K562 (cell line): ENCODE results near the gene ARHGAP8. TPM values are rescaled to one million over a fixed set of nuclear protein-coding genes. Genes with fewer than 3 reads are reported as not detected.

Experiments
- ATAC-seq: fragments of 200-7000 bp; cut with Tn5 transposase; 3 replicates; pipeline ENCODE4 v1.9.1; 2020; ENCODE audit warnings: moderate library complexity
- BruUV-seq: library from RNA; stranded (reverse); fragments of 400-500 nt; replicated peaks from 2 replicates; lab custom pipeline; 2021; lab: Mats Ljungman, UMichigan
- CTCF ChIA-PET: fragments of 300-600 bp; formaldehyde crosslinking; extraction: SDS; loops from one replicate; lab custom pipeline; 2021; ENCODE audit warnings: low intra/inter-chr PET ratio; lab: Yijun Ruan, JAX
- POLR2A ChIA-PET: fragments of 300-600, 350-650 bp; sonication (Branson Sonifier 250); formaldehyde crosslinking; extraction: SDS; loops from one replicate; lab custom pipeline; 2021; ENCODE audit warnings: antibody characterized with exemption, inconsistent platforms; lab: Yijun Ruan, JAX
- DNase-seq, 4 experiments: peaks; one replicate each; pipeline versions ENCODE4 v3.0.0 to v3.0.0-alpha.2; 2011 to 2018; ENCODE audit warnings: low spot score in 3 of 4, mixed read lengths in 3 of 4; ENCODE audit errors: extremely low read depth in 1 of 4
- FAIRE-seq: peaks from 2 replicates; lab custom pipeline; 2011; peaks lifted over from hg19 to GRCh38; lab: Jason Lieb, UNC
- H2AFZ ChIP-seq: 2 replicates; pipeline ENCODE4 v1.6.0; 2011; ENCODE audit warnings: low read depth, low read length, control low read depth, inconsistent platforms
- H3K27ac ChIP-seq: fragments of 200-600 bp; 3 replicates; pipeline ENCODE4 v1.8.0; 2011; ENCODE audit warnings: low read depth, mild to moderate bottlenecking, control low read depth, inconsistent platforms, low read length, moderate library complexity, mixed read lengths; ENCODE audit errors: extremely low read depth
- H3K27me3 ChIP-seq, 2 experiments: fragments of 300-600 bp in 1 of 2; 2 replicates in 1 of 2; 3 replicates in 1 of 2; pipeline versions ENCODE4 v1.6.0 to v1.8.0; 2011; ENCODE audit warnings: inconsistent platforms in 2 of 2, low read length in 2 of 2, mild to moderate bottlenecking in 1 of 2, mixed read lengths in 1 of 2, moderate library complexity in 1 of 2; ENCODE audit not compliant: control insufficient read depth in 2 of 2, insufficient read depth in 2 of 2
- H3K36me3 ChIP-seq: fragments of 300-600 bp; 3 replicates; pipeline ENCODE4 v1.8.0; 2011; ENCODE audit warnings: mild to moderate bottlenecking, low read length, inconsistent platforms; ENCODE audit not compliant: control insufficient read depth, insufficient read depth
- H3K4me1 ChIP-seq, 2 experiments: fragments of 200-600 bp in 1 of 2; replicated peaks in 1 of 2; 2 replicates in 1 of 2; 3 replicates in 1 of 2; pipeline versions ENCODE4 v1.5.1 to v1.8.0; 2011; ENCODE audit warnings: inconsistent platforms in 2 of 2, low read length in 2 of 2, mild to moderate bottlenecking in 1 of 2, mixed read lengths in 1 of 2, moderate library complexity in 1 of 2; ENCODE audit not compliant: control insufficient read depth in 2 of 2, insufficient read depth in 2 of 2
- H3K4me2 ChIP-seq: 2 replicates; pipeline ENCODE4 v1.6.1; 2011; ENCODE audit warnings: low read length, control low read depth, inconsistent platforms, mixed read lengths; ENCODE audit not compliant: insufficient read depth
- H3K4me3 ChIP-seq: fragments of 200-600 bp; sonication (generic), shearing (Covaris generic); 2 replicates; pipeline ENCODE4 v1.5.1; 2016; ENCODE audit warnings: control low read depth, inconsistent platforms
- H3K79me2 ChIP-seq: fragments of 200-600 bp; 3 replicates; pipeline ENCODE4 v1.8.0; 2011; ENCODE audit warnings: low read length, inconsistent platforms; ENCODE audit not compliant: control insufficient read depth, insufficient read depth
- H3K9ac ChIP-seq, 2 experiments: 2 replicates each; pipeline versions ENCODE4 v1.6.0 to v1.6.1; 2011; ENCODE audit warnings: low read depth in 2 of 2, low read length in 2 of 2, control low read depth in 1 of 2, inconsistent platforms in 1 of 2, mild to moderate bottlenecking in 1 of 2, mixed read lengths in 1 of 2; ENCODE audit not compliant: insufficient read depth in 1 of 2
- H3K9me1 ChIP-seq: one replicate; pipeline ENCODE4 v1.6.0; 2011; ENCODE audit warnings: inconsistent platforms, mild to moderate bottlenecking, low read length, moderate library complexity; ENCODE audit not compliant: control insufficient read depth, insufficient read depth
- H3K9me3 ChIP-seq: replicated peaks from 2 replicates; pipeline ENCODE4 v1.5.1; 2011; ENCODE audit warnings: low read depth, low read length, inconsistent platforms; ENCODE audit not compliant: control insufficient read depth, insufficient read depth
- H4K20me1 ChIP-seq: replicated peaks from 2 replicates; pipeline ENCODE4 v1.6.1; 2011; ENCODE audit warnings: low read length, inconsistent platforms, mixed read lengths; ENCODE audit not compliant: control insufficient read depth, insufficient read depth
- MTA3 ChIP-seq: fragments of 450-650 bp; formaldehyde crosslinking; IDR thresholded peaks from 2 replicates; pipeline ENCODE4 v1.6.1; 2017; ENCODE audit warnings: mild to moderate bottlenecking, borderline replicate concordance
- SMARCB1 ChIP-seq: IDR thresholded peaks from 2 replicates; pipeline ENCODE4 v1.6.1; 2011; ENCODE audit warnings: improper control_type of control experiment, low read depth; ENCODE audit not compliant: insufficient read length
- ZNF583 ChIP-seq: fragments of 250-450 bp; sonication (Bioruptor Pico); IDR thresholded peaks from 2 replicates; pipeline ENCODE4 v1.4.0; 2020
- WGBS: fragments of 100-300 bp; shearing (Covaris generic); methylation state at CpG from one replicate; pipeline ENCODE4 v1.1.6; 2016; ENCODE audit warnings: low coverage, mixed read lengths; ENCODE audit not compliant: insufficient coverage; ENCODE audit errors: missing lambda C conversion rate; 5-methylcytosine and 5-hydroxymethylcytosine counted together
- in situ Hi-C: fragments of 300-500 bp; cut with MboI; formaldehyde crosslinking; loops from 4 replicates; pipeline ENCODE4 v1.15.0; 2018; ENCODE audit warnings: inconsistent platforms, mixed read lengths
- intact Hi-C: fragments of 100-400 bp; cut with micrococcal nuclease; formaldehyde crosslinking; loops from 2 replicates; pipeline ENCODE4 v1.14.2; 2022
- polyA plus RNA-seq, 8 experiments: library from polyadenylated mRNA; depleted of rRNA in 4 of 8; stranded (reverse) in 5 of 8; unstranded in 3 of 8; fragments of >200 nt; fragmentation: Nextera tagmentation in 2 of 8; fragmentation: Illumina TruSeq in 1 of 8; extraction: Ambion mirVana in 2 of 8; extraction: Trizol in 1 of 8; gene quantifications; 2 replicates each; pipeline versions ENCODE4 v1.2.1 to v1.2.3, GENCODE V29; 2011 to 2014; ENCODE audit warnings: inconsistent platforms in 1 of 8, missing spikeins in 1 of 8
- total RNA-seq, 7 experiments: library from RNA; depleted of rRNA in 6 of 7; stranded (reverse); fragments of >200 nt in 6 of 7; fragmentation: Illumina TruSeq in 2 of 7; extraction: Trizol in 2 of 7; gene quantifications; 2 replicates each; pipeline versions ENCODE4 v1.2.1 to v1.2.3, GENCODE V29; 2011 to 2021; ENCODE audit warnings: low replicate concordance in 1 of 7
- TF ChIP-seq, protein P1 (sequence below): fragments of 450-650 bp; formaldehyde crosslinking; IDR thresholded peaks from 2 replicates; pipeline ENCODE4 v1.4.0; 2020; ENCODE audit warnings: mild to moderate bottlenecking
- TF ChIP-seq, protein P2 (sequence below), 2 experiments: fragments of 450-650 bp in 1 of 2; sonication (generic) in 1 of 2; formaldehyde crosslinking in 1 of 2; IDR thresholded peaks; 2 replicates each; pipeline versions ENCODE4 v1.7.1 to v1.9.0; 2016 to 2022; ENCODE audit warnings: inconsistent platforms in 1 of 2, mild to moderate bottlenecking in 1 of 2, missing genetic modification reagents in 1 of 2

Gene ARHGAP8
- total and polyA plus RNA-seq, 9 of the 15 experiments (the other 6 are each of a cell fraction or from before 2014, with no cell fraction given): 0.15 to 2.2 (median 0.62) TPM

DNA sequence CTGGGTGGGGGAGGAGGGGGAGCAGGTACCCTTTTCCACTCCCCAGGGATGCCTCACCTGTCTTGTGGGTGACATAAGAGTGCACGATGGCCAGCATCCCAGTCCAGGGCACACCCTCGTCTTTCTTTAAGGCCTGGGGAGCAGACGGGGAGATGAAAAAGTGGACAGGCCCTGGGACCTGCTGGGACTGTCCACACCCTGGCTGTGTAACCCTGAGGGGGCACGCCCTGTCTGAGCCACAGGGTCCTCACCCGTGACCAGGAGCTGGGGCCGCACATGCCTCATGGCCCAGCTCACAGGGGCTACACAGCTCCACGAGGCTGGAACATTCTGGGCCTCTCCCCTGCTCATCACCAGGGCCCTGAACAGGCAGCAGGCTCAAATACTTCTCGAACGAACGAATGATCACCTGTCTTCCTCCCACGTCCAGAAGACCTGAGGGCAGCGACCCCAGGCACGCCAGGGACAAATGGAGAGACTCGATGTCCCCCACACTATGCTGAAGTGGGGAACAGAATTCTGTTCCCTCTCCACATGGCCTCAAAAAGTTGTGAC lies 133.5 kb downstream of the ARHGAP8 start:
- no peak overlapping the region for H3K4me3 ChIP-seq
- in situ Hi-C loops: no loop called here
- WGBS: 20% methylated on average over 2 of the region's 14 CpGs
- H3K27ac ChIP-seq: no peak overlapping the region
- H4K20me1 ChIP-seq: no peaks in the 10 kb centered on the region
- no peaks in the 10 kb centered on the region; a peak in 1 of 5 replicates for H3K4me1 ChIP-seq
- no peak for DNase-seq
- ChIA-PET CTCF (no interaction called here), POLR2A (no interaction called here)
- H3K9me3 ChIP-seq: no peaks in the 10 kb centered on the region
- no peaks in the 10 kb centered on the region for H3K9me1 ChIP-seq
- H2AFZ ChIP-seq: no peak overlapping the region
- no peak overlapping the region for H3K9ac ChIP-seq
- H3K27me3 ChIP-seq: peaks cover 8 to 22% of the 10 kb centered on the region in 2 experiments; a peak in 4 of 5 replicates
- BruUV-seq: no TSS peak
- no peak overlapping the region for H3K4me2 ChIP-seq
- intact Hi-C loops: no loop called here
- TF ChIP-seq MTA3 (no peak), SMARCB1 (no peak), ZNF583 (CRISPR knock-in tag) (no peak)
- TF ChIP-seq, protein P1, sequence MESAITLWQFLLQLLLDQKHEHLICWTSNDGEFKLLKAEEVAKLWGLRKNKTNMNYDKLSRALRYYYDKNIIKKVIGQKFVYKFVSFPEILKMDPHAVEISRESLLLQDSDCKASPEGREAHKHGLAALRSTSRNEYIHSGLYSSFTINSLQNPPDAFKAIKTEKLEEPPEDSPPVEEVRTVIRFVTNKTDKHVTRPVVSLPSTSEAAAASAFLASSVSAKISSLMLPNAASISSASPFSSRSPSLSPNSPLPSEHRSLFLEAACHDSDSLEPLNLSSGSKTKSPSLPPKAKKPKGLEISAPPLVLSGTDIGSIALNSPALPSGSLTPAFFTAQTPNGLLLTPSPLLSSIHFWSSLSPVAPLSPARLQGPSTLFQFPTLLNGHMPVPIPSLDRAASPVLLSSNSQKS (CRISPR knock-in tag): no peak
- TF ChIP-seq, protein P2, sequence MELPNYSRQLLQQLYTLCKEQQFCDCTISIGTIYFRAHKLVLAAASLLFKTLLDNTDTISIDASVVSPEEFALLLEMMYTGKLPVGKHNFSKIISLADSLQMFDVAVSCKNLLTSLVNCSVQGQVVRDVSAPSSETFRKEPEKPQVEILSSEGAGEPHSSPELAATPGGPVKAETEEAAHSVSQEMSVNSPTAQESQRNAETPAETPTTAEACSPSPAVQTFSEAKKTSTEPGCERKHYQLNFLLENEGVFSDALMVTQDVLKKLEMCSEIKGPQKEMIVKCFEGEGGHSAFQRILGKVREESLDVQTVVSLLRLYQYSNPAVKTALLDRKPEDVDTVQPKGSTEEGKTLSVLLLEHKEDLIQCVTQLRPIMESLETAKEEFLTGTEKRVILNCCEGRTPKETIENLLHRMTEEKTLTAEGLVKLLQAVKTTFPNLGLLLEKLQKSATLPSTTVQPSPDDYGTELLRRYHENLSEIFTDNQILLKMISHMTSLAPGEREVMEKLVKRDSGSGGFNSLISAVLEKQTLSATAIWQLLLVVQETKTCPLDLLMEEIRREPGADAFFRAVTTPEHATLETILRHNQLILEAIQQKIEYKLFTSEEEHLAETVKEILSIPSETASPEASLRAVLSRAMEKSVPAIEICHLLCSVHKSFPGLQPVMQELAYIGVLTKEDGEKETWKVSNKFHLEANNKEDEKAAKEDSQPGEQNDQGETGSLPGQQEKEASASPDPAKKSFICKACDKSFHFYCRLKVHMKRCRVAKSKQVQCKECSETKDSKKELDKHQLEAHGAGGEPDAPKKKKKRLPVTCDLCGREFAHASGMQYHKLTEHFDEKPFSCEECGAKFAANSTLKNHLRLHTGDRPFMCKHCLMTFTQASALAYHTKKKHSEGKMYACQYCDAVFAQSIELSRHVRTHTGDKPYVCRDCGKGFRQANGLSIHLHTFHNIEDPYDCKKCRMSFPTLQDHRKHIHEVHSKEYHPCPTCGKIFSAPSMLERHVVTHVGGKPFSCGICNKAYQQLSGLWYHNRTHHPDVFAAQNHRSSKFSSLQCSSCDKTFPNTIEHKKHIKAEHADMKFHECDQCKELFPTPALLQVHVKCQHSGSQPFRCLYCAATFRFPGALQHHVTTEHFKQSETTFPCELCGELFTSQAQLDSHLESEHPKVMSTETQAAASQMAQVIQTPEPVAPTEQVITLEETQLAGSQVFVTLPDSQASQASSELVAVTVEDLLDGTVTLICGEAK (IDR thresholded peaks at IDR 0.05): no peak
- TF ChIP-seq, protein P2 (CRISPR knock-in tag; IDR thresholded peaks at IDR 0.05): no peak
- TF ChIP-seq, all 486 proteins: peak for 0
- Histone ChIP-seq H3K36me3 (no peaks in the 10 kb centered on the region), H3K79me2 (no peaks in the 10 kb centered on the region)
- ATAC-seq (no peak), FAIRE-seq (no peak)
